ENCODE data around the gene FAM13B.

FAM13B gene

DNA sequence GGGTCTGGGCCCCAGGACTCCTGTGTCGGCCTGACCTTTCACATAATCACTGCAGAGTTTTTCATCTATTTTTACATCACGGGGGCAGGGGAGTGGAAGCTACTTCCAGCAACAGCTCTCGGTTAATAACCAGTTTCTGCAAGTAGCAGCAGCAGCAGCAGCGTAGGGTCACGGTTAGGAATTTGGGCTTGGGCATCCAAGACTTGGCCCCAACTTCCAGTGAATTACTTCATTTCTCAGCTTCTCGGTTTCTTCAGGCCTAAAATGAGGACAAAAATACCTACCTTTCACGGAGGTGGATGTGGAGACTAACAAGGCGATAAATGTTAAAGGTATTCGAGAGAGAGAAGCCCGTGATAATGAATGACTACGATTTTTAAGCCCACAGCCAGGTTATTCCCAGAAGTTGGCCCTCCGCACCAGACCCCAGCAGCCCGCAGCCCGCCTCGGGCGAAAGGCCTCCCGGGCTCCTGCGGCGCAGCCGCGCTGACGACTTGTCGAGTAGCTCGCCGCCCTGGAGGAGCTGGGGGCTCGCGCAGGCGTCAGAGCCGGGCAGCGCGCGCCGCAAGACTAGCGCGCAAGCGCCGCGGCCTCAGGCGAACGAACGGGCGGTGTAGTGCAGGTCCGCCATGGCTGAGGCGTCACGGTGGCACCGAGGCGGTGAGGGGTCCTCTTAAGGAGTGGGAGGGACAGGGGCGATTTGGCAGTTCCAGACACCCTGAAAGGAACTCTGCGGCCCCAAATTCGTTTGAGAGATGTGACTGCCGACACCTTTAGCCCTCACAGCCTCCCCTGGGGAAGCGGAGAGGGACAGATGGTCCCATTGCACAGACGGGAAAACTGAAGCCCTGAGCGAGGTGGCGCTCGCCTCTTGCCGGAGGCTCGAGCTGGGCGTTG lies 143.8 kb downstream of the FAM13B start, which contains the start of gene PKD2L2:
Gene PKD2L2, plus strand, starts transcription at position 595 of the 897 bp plus-strand sequence. Its CDS starts 35 bp downstream, at position 630.
- DNase-seq, result peak; percentile 88 to 92

DNA sequence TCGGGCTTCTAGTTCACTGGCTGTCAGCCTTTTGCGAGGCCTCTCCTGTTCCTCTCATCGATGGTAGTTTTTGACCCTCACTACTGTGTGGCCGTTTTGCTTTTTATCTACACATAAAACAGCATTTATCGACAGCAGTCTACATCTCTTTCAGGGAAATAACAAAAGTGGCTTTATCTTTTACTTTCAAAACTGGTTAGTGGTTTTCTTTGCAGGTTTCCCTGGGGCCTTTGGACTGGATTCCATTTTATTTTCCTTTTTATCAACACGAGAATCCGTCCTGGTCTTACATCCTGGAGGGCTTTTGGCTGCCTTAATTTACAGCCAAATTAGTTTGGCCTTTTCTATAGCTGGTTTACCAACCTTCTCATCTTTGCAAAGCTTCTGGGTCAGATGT lies 144.4 kb downstream of the FAM13B start:
- DNase-seq, result peak in 1 of 2 donors; percentile 3

All from CD4-positive, alpha-beta T cell treated with Interleukin-1 beta for 1 hour (primary cell).